BJ (cell line): ENCODE measurements around the gene FYB1. TPM values are rescaled to one million over a fixed set of nuclear protein-coding genes. Genes with fewer than 3 reads are reported as not detected.

ENCODE experiments used
- CTCF ChIA-PET: fragments of 350-600 bp; formaldehyde crosslinking; extraction: SDS; loops from one replicate; lab custom pipeline; 2021; ENCODE audit warnings: antibody characterized with exemption, inconsistent platforms; lab: Yijun Ruan, JAX
- POLR2A ChIA-PET: fragments of 300-600 bp; sonication (Branson Sonifier 250); formaldehyde crosslinking; extraction: SDS; loops from one replicate; lab custom pipeline; 2021; ENCODE audit warnings: antibody characterized with exemption; lab: Charles Lee
- DNase-seq: peaks from one replicate; pipeline ENCODE4 v3.0.0-alpha.2; 2011; ENCODE audit warnings: low read depth
- H3K27me3 ChIP-seq: 2 replicates; pipeline ENCODE4 v1.6.0; 2011; ENCODE audit warnings: low read length; ENCODE audit not compliant: control insufficient read depth, insufficient read depth
- H3K36me3 ChIP-seq: 2 replicates; pipeline ENCODE4 v1.5.1; 2011; ENCODE audit warnings: low read length; ENCODE audit not compliant: control insufficient read depth, insufficient read depth
- H3K4me3 ChIP-seq: 2 replicates; pipeline ENCODE4 v1.5.1; 2011; ENCODE audit warnings: low read depth, mild to moderate bottlenecking, control low read depth, low read length
- polyA plus RNA-seq: library from polyadenylated mRNA; depleted of rRNA; stranded (reverse); fragments of >200 nt; gene quantifications from 2 replicates; pipeline ENCODE4 v1.2.3, GENCODE V29; 2011
- TF ChIP-seq, protein P1 (sequence below): IDR thresholded peaks from 2 replicates; pipeline ENCODE4 v1.5.1; 2011; ENCODE audit warnings: low read depth, mild to moderate bottlenecking, control low read depth, inconsistent platforms, low read length, moderate library complexity; ENCODE audit not compliant: insufficient read depth

The FYB1 gene
- polyA plus RNA-seq, 1 experiment: 0.09 TPM

GRCh38 chr5:39151745-39152144, 67.6 kb downstream of the FYB1 start:
- ChIA-PET CTCF (interaction anchor here (1.1 to 3.3 kb wide), 3 partner anchors 13 to 132 kb away, joined by 3 to 19 read pairs (median 3); no protein-coding TSS in a partner anchor), POLR2A (no interaction called here)
- TF ChIP-seq, protein P1, sequence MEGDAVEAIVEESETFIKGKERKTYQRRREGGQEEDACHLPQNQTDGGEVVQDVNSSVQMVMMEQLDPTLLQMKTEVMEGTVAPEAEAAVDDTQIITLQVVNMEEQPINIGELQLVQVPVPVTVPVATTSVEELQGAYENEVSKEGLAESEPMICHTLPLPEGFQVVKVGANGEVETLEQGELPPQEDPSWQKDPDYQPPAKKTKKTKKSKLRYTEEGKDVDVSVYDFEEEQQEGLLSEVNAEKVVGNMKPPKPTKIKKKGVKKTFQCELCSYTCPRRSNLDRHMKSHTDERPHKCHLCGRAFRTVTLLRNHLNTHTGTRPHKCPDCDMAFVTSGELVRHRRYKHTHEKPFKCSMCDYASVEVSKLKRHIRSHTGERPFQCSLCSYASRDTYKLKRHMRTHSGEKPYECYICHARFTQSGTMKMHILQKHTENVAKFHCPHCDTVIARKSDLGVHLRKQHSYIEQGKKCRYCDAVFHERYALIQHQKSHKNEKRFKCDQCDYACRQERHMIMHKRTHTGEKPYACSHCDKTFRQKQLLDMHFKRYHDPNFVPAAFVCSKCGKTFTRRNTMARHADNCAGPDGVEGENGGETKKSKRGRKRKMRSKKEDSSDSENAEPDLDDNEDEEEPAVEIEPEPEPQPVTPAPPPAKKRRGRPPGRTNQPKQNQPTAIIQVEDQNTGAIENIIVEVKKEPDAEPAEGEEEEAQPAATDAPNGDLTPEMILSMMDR: no peak
- no peaks in the 10 kb centered on the region for H3K27me3 ChIP-seq
- DNase-seq: no peak
- H3K36me3 ChIP-seq: no peaks in the 10 kb centered on the region
- no peak overlapping the region for H3K4me3 ChIP-seq

DNA sequence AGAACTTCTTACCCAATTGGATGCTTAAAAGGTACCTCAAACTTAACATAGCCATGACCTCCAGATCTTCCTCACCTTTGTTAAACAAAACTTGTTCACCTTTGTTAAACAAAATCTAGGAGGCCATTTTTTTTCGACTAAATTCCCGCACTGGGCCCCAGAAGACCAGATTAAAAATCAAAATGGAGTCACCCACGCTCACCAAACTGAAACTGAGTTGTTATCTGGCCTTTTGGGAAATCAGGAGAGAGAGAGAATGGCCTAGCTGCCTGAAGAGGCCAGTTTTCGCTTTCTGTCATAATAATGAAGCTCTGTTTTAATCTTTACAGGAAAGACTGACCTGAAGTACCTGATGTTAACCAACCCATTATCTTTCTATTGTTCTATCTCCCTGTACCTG, 69.4 kb downstream of the FYB1 start:
- no peak for DNase-seq
- H3K27me3 ChIP-seq: no peaks in the 10 kb centered on the region
- no peak overlapping the region for H3K4me3 ChIP-seq
- ChIA-PET POLR2A (interaction anchor here (0.8 kb wide), 1 partner anchor 132 kb away, joined by 3 read pairs; no protein-coding TSS in a partner anchor), CTCF (interaction anchor here (0.7 to 3.3 kb wide), 4 partner anchors 9 to 772 kb away, joined by 3 to 19 read pairs (median 4); no protein-coding TSS in a partner anchor)
- H3K36me3 ChIP-seq: no peaks in the 10 kb centered on the region
- TF ChIP-seq, protein P1: no peak

- DNase-seq: no peak
- POLR2A ChIA-PET: no interaction called here
- H3K4me3 ChIP-seq: no peak overlapping the region
- CTCF ChIA-PET: interaction anchor here (1.1 to 3.3 kb wide), 4 partner anchors 8 to 135 kb away, joined by 3 to 19 read pairs (median 4); no protein-coding TSS in a partner anchor
- no peaks in the 10 kb centered on the region for H3K36me3 ChIP-seq
- TF ChIP-seq, protein P1: peak; percentile 34
- no peaks in the 10 kb centered on the region for H3K27me3 ChIP-seq
Measured at GRCh38 chr5:39148983-39149534, 70.3 kb downstream of the FYB1 start.

- ChIA-PET POLR2A (no interaction called here), CTCF (interaction anchor here (0.6 to 1.2 kb wide), 2 partner anchors 137 to 252 kb away, joined by 3 read pairs; no protein-coding TSS in a partner anchor)
- no peak for DNase-seq
- no peaks in the 10 kb centered on the region for H3K27me3 ChIP-seq
- H3K36me3 ChIP-seq: no peaks in the 10 kb centered on the region
- no peak overlapping the region for H3K4me3 ChIP-seq
- TF ChIP-seq, protein P1: no peak
Measured at GRCh38 chr5:39146831-39147540, 72.4 kb downstream of the FYB1 start.

DNA sequence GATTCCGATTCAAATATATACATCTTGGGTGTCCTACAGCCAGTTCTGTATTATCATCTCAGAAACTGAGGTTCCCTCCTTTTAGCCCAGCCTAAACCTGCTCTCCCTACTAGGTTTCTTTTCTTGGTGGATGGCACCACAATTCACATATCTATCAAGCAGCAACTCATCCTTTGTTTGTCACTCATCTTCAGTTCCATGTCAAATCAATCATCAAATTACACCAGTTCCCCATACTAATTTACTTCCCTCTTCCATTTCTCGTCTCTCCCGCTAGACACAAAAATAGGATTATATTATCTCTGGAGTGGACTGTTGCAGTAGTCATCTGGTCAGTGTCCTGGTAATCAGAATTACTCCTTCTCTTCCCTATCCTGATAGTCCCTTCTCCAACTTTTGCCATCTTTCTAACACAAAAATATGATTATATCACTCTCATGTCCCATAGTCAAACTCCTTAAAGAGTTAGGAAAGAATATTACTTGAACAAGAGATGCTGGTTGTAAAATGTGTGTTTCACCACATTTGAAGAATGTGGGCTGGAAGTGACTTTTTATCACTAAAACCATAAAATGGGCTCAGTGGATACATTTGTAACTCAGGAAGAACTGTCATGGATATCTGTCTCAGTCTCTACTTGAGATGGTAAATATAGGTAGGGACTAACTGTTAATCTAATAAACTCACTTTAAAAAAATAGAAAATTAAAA, 76.1 kb downstream of the FYB1 start:
- CTCF ChIA-PET: no interaction called here
- POLR2A ChIA-PET: no interaction called here

More for the DNA sequence above, 76.1 kb downstream of the FYB1 start:
- no peak overlapping the region for H3K4me3 ChIP-seq
- TF ChIP-seq, protein P1: no peak
- H3K27me3 ChIP-seq: no peaks in the 10 kb centered on the region
- H3K36me3 ChIP-seq: no peaks in the 10 kb centered on the region
- no peak for DNase-seq
